Muscle of leg (tissue), 11 donors: ENCODE data around the gene EBF4. TPM values are rescaled to one million over a fixed set of nuclear protein-coding genes. Genes with fewer than 3 reads are reported as not detected.
"Not testable (repeated sequence)": the region's sequence is repeated elsewhere in the genome, so short reads cannot be mapped to it uniquely, and the experiment has no call there.

Source experiments
- DNase-seq: peaks from one replicate; pipeline ENCODE4 v3.0.0; 2013
- H3K27ac ChIP-seq: one replicate; pipeline ENCODE4 v1.5.1; 2013; ENCODE audit warnings: mild to moderate bottlenecking, low read length, control low read depth
- H3K27me3 ChIP-seq: one replicate; pipeline ENCODE4 v1.6.1; 2013; ENCODE audit warnings: low read length; ENCODE audit not compliant: control insufficient read depth, insufficient read depth
- H3K36me3 ChIP-seq: one replicate; pipeline ENCODE4 v1.6.1; 2013; ENCODE audit warnings: low read length; ENCODE audit not compliant: control insufficient read depth, insufficient read depth
- H3K4me1 ChIP-seq: one replicate; pipeline ENCODE4 v1.6.1; 2013; ENCODE audit warnings: low read length; ENCODE audit not compliant: control insufficient read depth, insufficient read depth
- H3K4me3 ChIP-seq: one replicate; pipeline ENCODE4 v1.5.1; 2013; ENCODE audit warnings: low read length, control low read depth
- H3K9me3 ChIP-seq: replicated peaks from 2 replicates; pipeline ENCODE4 v1.6.1; 2013; ENCODE audit warnings: low read depth, low read length; ENCODE audit not compliant: control insufficient read depth
- WGBS: methylation state at CpG from one replicate; pipeline ENCODE4 v1.1.5; 2013; ENCODE audit warnings: missing lambda C conversion rate; ENCODE audit not compliant: insufficient coverage; 5-methylcytosine and 5-hydroxymethylcytosine counted together
- polyA plus RNA-seq, 8 donors: library from polyadenylated mRNA; unstranded; fragments of 120-200 nt; gene quantifications; one replicate each; pipeline versions ENCODE4 v1.2.1 to v1.2.3, GENCODE V29; 2013; ENCODE audit warnings: inconsistent platforms in 1 of 8, low replicate concordance in 1 of 8; ENCODE audit not compliant: insufficient read length in 8 of 8, insufficient read depth in 1 of 8
- total RNA-seq: library from RNA; stranded (reverse); fragments of 120-200 nt; gene quantifications from one replicate; pipeline ENCODE4 v1.2.4, GENCODE V29; 2013

The EBF4 gene
- total and polyA plus RNA-seq, 9 donors, result 3.2 to 8.9 (median 4.4) TPM

GRCh38 chr20:2801286-2801728 lies 108.7 kb downstream of the EBF4 start:
- H3K4me3 ChIP-seq, result peak overlapping the region; percentile 74

DNA sequence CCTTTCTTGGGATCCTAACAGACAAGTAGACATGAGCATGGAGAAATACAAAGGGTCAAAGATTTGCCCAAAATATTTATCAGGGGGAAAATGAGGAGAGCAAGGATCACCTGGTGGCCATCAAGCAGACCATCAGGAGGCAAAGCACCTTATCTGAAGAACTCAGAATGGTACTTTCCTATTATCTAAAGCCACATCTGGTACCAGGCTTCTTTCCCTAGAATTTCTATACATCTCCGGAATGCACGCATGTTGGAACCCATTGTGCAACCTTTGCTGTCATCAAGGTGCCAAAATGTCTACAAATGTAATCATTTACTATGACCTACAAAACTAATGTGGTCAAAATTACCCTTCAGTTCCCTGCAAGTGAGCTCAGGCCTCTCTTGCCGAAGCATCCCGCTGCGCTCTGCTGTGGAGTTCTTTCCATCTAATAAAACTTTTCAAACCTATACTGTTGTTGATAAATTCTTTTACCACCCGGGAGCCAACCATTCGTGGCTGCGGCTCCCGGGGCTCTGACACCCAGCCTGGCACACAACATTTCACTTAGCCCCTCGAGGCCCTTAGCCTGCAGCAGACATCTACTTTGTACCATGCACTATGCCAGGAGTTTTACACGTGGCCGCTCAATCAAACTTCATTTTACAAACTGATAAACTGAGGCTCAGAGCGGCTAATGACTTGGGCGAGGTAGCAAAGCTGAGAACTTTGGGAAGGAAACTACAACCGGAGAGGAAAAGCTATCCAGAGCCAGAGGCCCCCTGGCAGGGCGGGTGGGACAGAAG lies 111.7 kb downstream of the EBF4 start:
- peaks cover 80% of the 10 kb centered on the region for H3K27me3 ChIP-seq
- no peaks in the 10 kb centered on the region for H3K9me3 ChIP-seq
- H3K36me3 ChIP-seq, result no peaks in the 10 kb centered on the region
- WGBS, result 43% methylated on average over 14 of the region's 16 CpGs
- DNase-seq, result no peak
- H3K4me3 ChIP-seq, result no peak overlapping the region
- H3K27ac ChIP-seq, result no peak overlapping the region
- H3K4me1 ChIP-seq, result peaks cover 24% of the 10 kb centered on the region

More at GRCh38 chr20:2801286-2801728, 108.7 kb downstream of the EBF4 start:
- 6% methylated on average over 11 of the region's 13 CpGs for WGBS
- no peaks in the 10 kb centered on the region for H3K9me3 ChIP-seq
- H3K27ac ChIP-seq, result no peak overlapping the region
- no peak for DNase-seq
- H3K4me1 ChIP-seq, result peaks cover 29% of the 10 kb centered on the region
- peaks cover 21% of the 10 kb centered on the region for H3K36me3 ChIP-seq
- peaks cover 59% of the 10 kb centered on the region for H3K27me3 ChIP-seq

- DNase-seq, result no peak
- H3K9me3 ChIP-seq, result no peaks in the 10 kb centered on the region
- no peak overlapping the region for H3K4me3 ChIP-seq
- H3K36me3 ChIP-seq, result no peaks in the 10 kb centered on the region
- H3K27me3 ChIP-seq, result peaks cover 77% of the 10 kb centered on the region
- no peak overlapping the region for H3K27ac ChIP-seq
- H3K4me1 ChIP-seq, result peaks cover 16% of the 10 kb centered on the region
- 4% methylated on average over 41 of the region's 49 CpGs for WGBS
These were observed 112.5 kb downstream of the EBF4 start for GRCh38 chr20:2804852-2805688.

DNA sequence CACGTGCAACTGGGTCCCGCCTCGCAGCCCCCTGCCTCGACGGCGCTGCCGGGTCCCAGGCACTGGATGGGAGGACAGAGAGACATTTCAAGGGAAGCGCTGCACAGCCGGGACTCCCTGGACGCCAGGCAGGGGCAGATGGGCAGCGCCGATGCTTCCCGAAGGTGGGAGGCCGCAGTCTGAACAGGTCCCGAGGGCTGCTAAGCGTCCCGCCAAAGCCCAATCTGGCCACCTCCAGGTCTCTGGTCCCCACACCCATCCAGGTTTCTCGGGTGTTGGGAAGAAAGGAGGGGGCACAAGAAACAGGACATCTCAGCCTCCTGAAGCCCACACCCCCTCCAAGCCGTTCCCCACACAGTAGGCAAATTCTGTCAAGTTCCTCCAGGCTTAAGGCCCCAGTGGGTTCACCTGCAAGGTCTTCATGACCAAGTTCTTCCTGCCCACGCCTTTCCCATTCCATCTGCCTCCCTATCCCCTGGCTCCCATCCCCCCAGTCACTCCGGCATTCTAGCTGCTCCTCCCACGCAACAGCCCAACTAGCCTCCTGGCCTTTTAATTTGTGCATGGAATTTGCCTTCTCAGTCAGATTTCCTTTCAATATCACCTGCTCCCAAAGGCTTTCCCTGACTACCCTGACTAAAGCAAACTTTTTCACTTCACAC lies 113.2 kb downstream of the EBF4 start:
- DNase-seq, result no peak
- Histone ChIP-seq H3K9me3 (no peaks in the 10 kb centered on the region), H3K4me3 (no peak overlapping the region), H3K4me1 (peaks cover 14% of the 10 kb centered on the region), H3K27me3 (peaks cover 75% of the 10 kb centered on the region), H3K36me3 (no peaks in the 10 kb centered on the region), H3K27ac (no peak overlapping the region)
- WGBS, result 7% methylated on average over 19 of the region's 22 CpGs

DNA sequence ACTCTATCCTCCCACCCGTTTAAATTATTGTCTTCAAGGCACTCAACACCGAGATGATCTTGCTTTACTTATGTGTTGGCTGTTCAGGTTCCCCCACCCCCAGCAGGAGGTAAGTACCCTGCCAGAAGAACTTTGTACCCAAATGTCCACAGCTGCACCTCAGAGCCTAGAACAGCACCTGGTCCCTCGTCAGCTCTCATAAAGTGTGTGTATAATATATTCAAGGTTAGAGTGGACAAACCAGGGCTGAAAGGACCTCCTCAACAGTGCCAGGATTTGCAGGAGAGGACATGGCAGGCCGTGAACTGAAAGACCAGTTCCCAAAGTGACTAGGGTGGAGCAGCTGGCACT lies 113.7 kb downstream of the EBF4 start:
- peaks cover 9% of the 10 kb centered on the region for H3K4me1 ChIP-seq
- no peak overlapping the region for H3K4me3 ChIP-seq
- no peak overlapping the region for H3K27ac ChIP-seq
- no peaks in the 10 kb centered on the region for H3K36me3 ChIP-seq
- DNase-seq, result no peak
- WGBS, result 7% methylated on average over 3 of the region's 4 CpGs
- H3K9me3 ChIP-seq, result no peaks in the 10 kb centered on the region
- peaks cover 70% of the 10 kb centered on the region for H3K27me3 ChIP-seq

DNA sequence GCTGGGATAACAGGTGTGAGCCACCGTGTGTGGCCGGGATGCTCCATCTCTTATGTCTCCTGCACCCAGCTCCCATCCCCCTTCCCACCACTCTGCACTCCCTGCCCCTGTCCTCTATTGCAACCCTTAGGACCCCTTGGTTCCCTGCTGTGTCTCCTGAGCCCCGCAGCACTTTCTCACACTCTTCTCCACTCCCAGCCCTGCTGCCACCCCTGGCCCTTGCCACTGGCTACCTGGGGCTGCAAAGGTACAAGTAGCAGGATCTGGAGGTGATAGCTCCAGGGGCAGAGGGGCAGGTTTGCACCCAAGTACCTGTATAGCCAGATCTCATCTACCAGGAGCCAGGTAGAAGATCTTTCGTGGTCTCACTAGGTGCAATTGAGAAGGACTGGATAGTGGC lies 114.4 kb downstream of the EBF4 start:
- no peak overlapping the region for H3K27ac ChIP-seq
- H3K4me1 ChIP-seq, result peaks cover 6% of the 10 kb centered on the region
- WGBS, result 88% methylated on average over 3 of the region's 4 CpGs
- DNase-seq, result no peak
- H3K36me3 ChIP-seq, result no peaks in the 10 kb centered on the region
- no peak overlapping the region for H3K4me3 ChIP-seq
- H3K9me3 ChIP-seq, result no peaks in the 10 kb centered on the region
- peaks cover 64% of the 10 kb centered on the region for H3K27me3 ChIP-seq

GRCh38 chr20:2807929-2808328 lies 115.3 kb downstream of the EBF4 start:
- not testable (repeated sequence) for H3K4me3 ChIP-seq, H3K36me3 ChIP-seq, H3K4me1 ChIP-seq, DNase-seq, H3K27ac ChIP-seq, H3K9me3 ChIP-seq
- H3K27me3 ChIP-seq, result peaks cover 61% of the 10 kb centered on the region
- 40% methylated on average over 2 of the region's 9 CpGs for WGBS

- H3K4me1 ChIP-seq, result peaks cover 8% of the 10 kb centered on the region
- H3K4me3 ChIP-seq, result no peak overlapping the region
- no peak overlapping the region for H3K27ac ChIP-seq
- H3K9me3 ChIP-seq, result peaks cover 5% of the 10 kb centered on the region
- H3K36me3 ChIP-seq, result no peaks in the 10 kb centered on the region
- WGBS, result 100% methylated on average over 2 of the region's 10 CpGs
- no peak for DNase-seq
- peaks cover 43% of the 10 kb centered on the region for H3K27me3 ChIP-seq
These were observed 117.1 kb downstream of the EBF4 start for GRCh38 chr20:2809690-2810089.
